HL-60 (cell line): ENCODE measurements around the gene MS4A10.

ENCODE experiments used
- DNase-seq, 2 experiments: peaks; one replicate each; pipeline ENCODE4 v3.0.0-alpha.2; 2010 to 2020; ENCODE audit warnings: low read depth in 1 of 2, low spot score in 1 of 2
- H3K27ac ChIP-seq: fragments of 250-450 bp; sonication (Bioruptor Pico); replicated peaks from 2 replicates; pipeline ENCODE4 v1.5.1; 2020; ENCODE audit warnings: mild to moderate bottlenecking, moderate library complexity
- H3K27me3 ChIP-seq: fragments of 250-450 bp; sonication (Bioruptor Pico); 2 replicates; pipeline ENCODE4 v1.5.1; 2021; ENCODE audit warnings: mild to moderate bottlenecking, moderate library complexity; ENCODE audit not compliant: insufficient read depth, poor library complexity, severe bottlenecking
- H3K4me3 ChIP-seq: replicated peaks from 2 replicates; pipeline ENCODE4 v1.5.1; 2011; ENCODE audit warnings: mild to moderate bottlenecking, control low read depth, low read length; ENCODE audit not compliant: insufficient read depth
- CTCF ChIP-seq: IDR thresholded peaks from one replicate; pipeline ENCODE4 v1.5.1; 2011; ENCODE audit warnings: low read length, control low read depth, inconsistent platforms; ENCODE audit not compliant: insufficient read depth
- GABPA ChIP-seq: IDR thresholded peaks from 2 replicates; pipeline ENCODE4 v1.6.1; 2012; ENCODE audit warnings: low read depth
- POLR2AphosphoS5 ChIP-seq: IDR thresholded peaks from 2 replicates; pipeline ENCODE4 v1.6.1; 2012; ENCODE audit warnings: low read depth
- REST ChIP-seq: IDR thresholded peaks from 2 replicates; pipeline ENCODE4 v1.6.1; 2012; ENCODE audit warnings: low read depth; ENCODE audit not compliant: insufficient replicate concordance
- SPI1 ChIP-seq: IDR thresholded peaks from 2 replicates; pipeline ENCODE4 v1.6.1; 2012; ENCODE audit warnings: low read depth, mild to moderate bottlenecking, borderline replicate concordance

MS4A10 gene

DNA sequence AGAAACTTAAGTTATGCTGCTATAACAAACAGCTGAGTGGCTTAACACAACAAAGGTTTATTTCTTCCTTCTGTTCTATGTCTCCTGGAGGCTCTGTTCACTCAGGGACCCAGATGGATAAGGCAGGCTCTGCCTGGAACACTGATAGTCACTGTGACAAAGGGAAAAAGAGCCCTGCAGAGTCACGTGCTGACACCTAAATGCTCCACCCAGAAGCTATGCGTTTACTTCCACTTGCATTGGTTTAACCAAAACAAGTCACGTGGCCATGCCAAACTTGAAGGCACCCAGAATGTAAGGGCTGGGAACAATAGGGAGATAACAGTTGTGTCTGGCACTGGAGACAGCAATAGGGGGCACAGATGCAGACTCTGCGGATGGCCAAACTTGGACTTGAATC, 31.8 kb upstream of the MS4A10 start:
- no peak overlapping the region for H3K27ac ChIP-seq
- no peaks in the 10 kb centered on the region for H3K27me3 ChIP-seq
- no peak for TF ChIP-seq REST
- TF ChIP-seq CTCF, result no peak
- no peak for TF ChIP-seq POLR2AphosphoS5
- TF ChIP-seq GABPA, result no peak
- no peak for TF ChIP-seq SPI1
- H3K4me3 ChIP-seq, result no peak overlapping the region
- DNase-seq, result no peak

GRCh38 chr11:60754887-60755286, 30.2 kb upstream of the MS4A10 start:
- Histone ChIP-seq H3K4me3 (no peak overlapping the region), H3K27ac (no peak overlapping the region), H3K27me3 (no peaks in the 10 kb centered on the region)
- TF ChIP-seq CTCF (no peak), GABPA (no peak), REST (no peak), SPI1 (no peak)
- no peak for DNase-seq

- TF ChIP-seq REST, result no peak
- no peak for TF ChIP-seq POLR2AphosphoS5
- no peak for TF ChIP-seq GABPA
- no peak for TF ChIP-seq SPI1
- peak; percentile 29 for TF ChIP-seq CTCF
- peak in 1 of 2 experiments; percentile 31 for DNase-seq
- no peak within 1 kb of the TSS for H3K4me3 ChIP-seq
- no peak within 1 kb of the TSS for H3K27ac ChIP-seq
- no peaks in the 10 kb centered on the region for H3K27me3 ChIP-seq
Observed at GRCh38 chr11:60756307-60757032, 28.7 kb upstream of the MS4A10 start, which contains the start of gene MS4A15. TSS of gene MS4A15 (plus strand) at chr11:60756867. CDS start at chr11:60763734, 6,867 bp downstream.
